OCI-LY3 (cell line): Measurements from ENCODE around the gene SPATA32.

Experiments
- EZH2phosphoT487 ChIP-seq: fragments of 200-600 bp; shearing (Covaris generic); IDR thresholded peaks from 2 replicates; pipeline ENCODE4 v1.6.1; 2018; ENCODE audit warnings: antibody characterized with exemption, mixed run types, low read depth
- TF ChIP-seq, protein P1 (sequence below): fragments of 200-600, 300-600 bp; sonication (generic); IDR thresholded peaks from 2 replicates; pipeline ENCODE4 v1.5.1; 2014; ENCODE audit warnings: antibody characterized with exemption, low read length, low read depth

DNA sequence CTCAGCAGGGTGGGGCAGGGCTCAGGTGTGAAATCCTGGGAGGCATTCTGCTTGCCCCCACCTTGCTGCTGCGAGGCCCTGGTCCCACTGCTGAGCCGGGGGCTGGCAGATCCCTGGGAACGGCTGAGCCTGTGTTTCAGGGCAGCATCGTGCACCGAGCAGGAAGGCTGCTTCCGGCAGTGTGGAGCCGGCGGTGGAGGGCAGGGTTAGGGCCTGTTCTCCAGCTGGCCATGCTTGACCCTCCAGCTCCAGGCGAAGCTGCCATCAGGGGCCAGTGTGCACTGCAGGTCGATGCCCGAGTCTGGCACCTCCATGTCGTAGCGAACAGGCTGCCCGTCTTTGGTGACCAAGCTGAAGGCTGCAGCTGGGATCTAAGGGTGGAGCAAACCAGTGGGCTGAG is 2.5 kb upstream of the SPATA32 start:
- TF ChIP-seq, protein P1, sequence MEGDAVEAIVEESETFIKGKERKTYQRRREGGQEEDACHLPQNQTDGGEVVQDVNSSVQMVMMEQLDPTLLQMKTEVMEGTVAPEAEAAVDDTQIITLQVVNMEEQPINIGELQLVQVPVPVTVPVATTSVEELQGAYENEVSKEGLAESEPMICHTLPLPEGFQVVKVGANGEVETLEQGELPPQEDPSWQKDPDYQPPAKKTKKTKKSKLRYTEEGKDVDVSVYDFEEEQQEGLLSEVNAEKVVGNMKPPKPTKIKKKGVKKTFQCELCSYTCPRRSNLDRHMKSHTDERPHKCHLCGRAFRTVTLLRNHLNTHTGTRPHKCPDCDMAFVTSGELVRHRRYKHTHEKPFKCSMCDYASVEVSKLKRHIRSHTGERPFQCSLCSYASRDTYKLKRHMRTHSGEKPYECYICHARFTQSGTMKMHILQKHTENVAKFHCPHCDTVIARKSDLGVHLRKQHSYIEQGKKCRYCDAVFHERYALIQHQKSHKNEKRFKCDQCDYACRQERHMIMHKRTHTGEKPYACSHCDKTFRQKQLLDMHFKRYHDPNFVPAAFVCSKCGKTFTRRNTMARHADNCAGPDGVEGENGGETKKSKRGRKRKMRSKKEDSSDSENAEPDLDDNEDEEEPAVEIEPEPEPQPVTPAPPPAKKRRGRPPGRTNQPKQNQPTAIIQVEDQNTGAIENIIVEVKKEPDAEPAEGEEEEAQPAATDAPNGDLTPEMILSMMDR: no peak
- TF ChIP-seq EZH2phosphoT487: no peak
